ENCODE data around the gene KCNN1. TPM values are rescaled to one million over a fixed set of nuclear protein-coding genes. Genes with fewer than 3 reads are reported as not detected.
"Not testable (repeated sequence)": the region's sequence is repeated elsewhere in the genome, so short reads cannot be mapped to it uniquely, and the experiment has no call there.

Gene KCNN1
- polyA plus RNA-seq, 1 donor: 5.6 TPM

DNA sequence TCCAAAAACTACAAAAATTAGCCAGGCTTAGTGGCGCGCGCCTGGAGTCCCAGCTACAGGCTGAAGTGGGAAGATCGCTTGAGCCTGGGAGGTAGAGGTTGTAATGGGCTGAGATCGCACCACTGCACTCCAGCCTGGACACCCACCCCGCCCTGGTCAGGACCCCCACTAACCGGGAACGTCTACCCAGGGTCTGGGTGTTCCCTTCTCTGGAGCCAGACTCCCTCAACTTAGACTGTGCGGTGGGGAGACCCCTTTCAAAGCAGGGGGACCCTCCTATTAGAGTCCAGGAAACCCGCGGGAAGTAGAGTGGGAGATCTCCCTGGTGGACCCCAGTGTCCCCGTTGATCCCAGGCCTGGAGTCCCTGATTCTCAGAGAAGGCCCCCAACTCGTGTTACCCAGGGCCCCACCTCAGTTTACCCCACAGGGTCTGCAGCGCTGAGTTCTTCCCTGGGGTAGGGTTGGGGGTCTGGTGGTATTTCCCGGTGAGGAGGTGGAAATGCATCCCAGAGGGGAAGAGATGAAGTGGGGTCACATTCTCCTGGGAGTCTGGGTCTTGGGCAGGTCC, 35.0 kb downstream of the KCNN1 start:
- DNase-seq: no peak

GRCh38 chr19:18002347-18002850, 35.5 kb downstream of the KCNN1 start:
- DNase-seq: no peak

DNA sequence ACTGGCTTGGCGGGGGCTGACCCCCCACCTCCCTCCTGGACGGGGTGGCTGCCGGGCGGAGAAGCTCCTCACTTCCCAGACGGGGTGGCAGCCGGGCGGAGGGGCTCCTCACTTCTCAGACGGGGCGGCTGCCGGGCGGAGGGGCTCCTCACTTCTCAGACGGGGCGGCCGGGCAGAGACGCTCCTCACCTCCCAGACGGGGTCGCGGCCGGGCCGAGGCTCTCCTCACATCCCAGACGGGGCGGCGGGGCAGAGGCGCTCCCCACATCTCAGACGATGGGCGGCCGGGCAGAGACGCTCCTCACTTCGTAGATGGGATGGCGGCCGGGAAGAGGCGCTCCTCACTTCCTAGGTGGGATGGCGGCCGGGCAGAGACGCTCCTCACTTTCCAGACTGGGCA, 38.8 kb downstream of the KCNN1 start:
- DNase-seq: not testable (repeated sequence)

DNA sequence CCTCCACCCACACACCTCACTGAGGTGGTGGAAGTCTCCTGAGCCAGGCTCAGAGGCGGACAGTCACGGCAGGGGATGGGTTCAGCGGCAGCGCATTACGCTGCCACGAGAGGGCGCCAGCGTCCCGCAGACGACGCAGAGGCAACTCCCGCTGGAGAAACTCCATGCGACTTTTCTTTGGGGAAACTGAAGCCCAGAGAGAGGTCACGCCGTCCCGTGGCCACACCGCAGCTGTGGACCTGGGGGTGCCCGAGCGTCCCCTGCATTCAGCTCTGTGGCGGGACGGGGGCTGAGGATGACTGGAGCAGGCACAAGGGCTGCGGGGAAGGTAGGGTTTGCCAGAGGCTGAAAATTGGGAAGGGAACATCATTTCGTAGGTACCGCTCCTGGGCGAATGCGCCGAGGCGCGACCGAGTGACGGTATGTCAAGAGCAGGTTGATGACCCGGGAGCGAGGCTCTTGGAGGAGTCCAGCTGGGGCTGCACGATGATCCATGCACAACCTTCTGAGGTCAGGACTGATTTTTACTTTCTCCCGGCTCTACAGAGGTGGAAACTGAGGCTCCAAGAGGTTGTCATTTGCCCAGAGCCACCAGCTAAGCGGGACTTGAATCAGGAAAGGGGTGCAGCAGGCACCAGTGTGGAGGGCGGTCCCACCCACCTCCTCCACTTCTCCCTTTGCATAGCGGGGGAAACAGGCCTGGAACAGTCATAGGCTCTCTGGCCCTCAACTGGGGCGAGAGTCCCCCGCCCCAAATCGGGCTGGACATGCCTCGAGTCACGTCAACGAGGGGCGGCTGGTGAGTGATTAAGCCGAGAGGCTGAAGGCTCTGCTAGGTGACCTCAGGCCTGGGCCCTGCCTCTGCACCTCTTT, 40.4 kb downstream of the KCNN1 start:
- no peak for DNase-seq

DNA sequence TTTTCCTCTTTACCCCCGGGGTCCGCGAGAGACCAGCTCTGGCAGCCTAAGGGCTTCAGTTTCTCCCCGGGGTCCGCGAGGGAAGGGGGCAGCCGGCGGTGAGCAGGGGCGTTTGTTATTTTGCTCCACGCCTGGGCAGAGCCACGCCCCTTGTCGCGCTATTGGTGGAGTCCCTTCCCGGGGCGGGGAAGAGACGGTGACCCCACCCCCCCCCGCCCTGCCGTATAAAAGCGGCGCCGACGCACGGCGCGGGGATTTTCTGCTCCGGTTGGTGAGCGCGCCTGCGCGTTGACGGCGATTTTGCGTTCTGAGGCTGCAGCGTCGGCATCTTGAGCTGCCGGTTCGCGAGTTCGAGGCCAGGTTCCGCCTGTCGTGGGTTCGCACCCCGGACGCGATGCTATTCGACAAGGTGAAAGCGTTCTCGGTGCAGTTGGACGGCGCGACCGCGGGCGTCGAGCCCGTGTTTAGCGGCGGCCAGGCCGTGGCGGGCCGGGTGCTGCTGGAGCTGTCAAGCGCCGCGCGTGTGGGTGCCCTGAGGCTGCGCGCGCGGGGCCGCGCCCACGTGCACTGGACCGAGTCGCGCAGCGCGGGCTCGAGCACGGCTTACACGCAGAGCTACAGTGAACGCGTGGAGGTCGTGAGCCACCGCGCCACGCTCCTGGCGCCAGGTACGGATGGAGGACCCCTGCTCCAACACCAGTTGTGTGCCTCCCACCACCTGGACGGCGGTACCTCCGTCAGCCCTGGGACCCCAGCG, 41.2 kb downstream of the KCNN1 start, which contains the start of gene ARRDC2:
TSS of gene ARRDC2 (plus strand) at position 254 of the 757 bp plus-strand sequence. CDS start at position 395, 141 bp downstream.
- DNase-seq: peak; percentile 92

GRCh38 chr19:18008814-18009213, 41.9 kb downstream of the KCNN1 start:
- no peak for DNase-seq

- DNase-seq: no peak
Observed at GRCh38 chr19:18009412-18010066, 42.6 kb downstream of the KCNN1 start.

GRCh38 chr19:18010149-18010548, 43.2 kb downstream of the KCNN1 start:
- DNase-seq: no peak

GRCh38 chr19:18013210-18014111, 46.6 kb downstream of the KCNN1 start:
- no peak for DNase-seq

- DNase-seq: no peak
Observed at GRCh38 chr19:18014197-18014596, 47.3 kb downstream of the KCNN1 start.

- DNase-seq: no peak
Observed at GRCh38 chr19:18016209-18016910, 49.5 kb downstream of the KCNN1 start.

- DNase-seq: no peak
Observed at GRCh38 chr19:18017275-18018083, 50.6 kb downstream of the KCNN1 start.

DNA sequence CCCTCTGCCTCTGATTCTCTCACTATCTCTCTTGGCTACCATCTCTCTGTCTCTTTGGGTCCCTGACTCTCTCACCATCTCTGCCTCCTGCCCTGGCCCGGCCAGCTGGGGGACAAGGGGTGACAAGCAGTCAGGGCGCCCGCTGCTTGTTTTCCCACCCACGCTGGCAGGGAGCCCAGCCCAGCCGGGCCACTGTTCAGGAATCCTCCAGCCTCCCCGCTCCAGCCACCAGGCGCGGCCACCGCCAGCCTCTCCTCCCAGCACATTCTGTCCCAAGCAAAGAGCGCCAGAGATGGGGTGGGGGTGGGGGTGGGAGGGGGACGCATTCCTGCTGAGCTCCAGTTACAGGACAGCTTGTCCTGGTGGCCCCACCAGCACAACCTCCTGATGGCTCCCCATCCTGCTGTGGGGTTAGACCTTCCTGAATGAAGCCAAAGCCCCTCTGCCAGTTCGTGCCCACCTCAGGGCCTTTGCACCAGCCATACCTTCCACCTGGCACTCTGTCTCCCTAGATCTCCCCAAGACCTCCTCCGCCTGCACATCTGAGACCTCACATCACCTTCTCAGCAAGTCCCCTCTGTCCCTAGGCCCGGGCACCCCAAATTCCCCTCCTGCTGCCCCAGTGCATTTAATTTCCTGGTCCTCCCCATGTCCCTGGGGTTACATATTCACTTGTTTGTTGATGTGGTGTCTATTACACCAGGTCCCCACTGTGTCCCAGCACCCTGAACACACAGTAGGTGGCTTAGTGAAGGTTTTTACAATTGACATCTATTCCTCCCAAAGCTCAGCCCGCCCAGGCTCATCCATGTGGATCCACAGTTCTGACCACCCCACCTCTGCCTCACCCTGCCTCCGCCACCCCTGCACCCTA, 53.5 kb downstream of the KCNN1 start:
- DNase-seq: no peak

- DNase-seq: no peak
Observed at GRCh38 chr19:18021121-18021755, 54.3 kb downstream of the KCNN1 start.

GRCh38 chr19:18023622-18024251, 56.8 kb downstream of the KCNN1 start:
- DNase-seq: no peak

- no peak for DNase-seq
Observed at GRCh38 chr19:18027151-18027550, 60.2 kb downstream of the KCNN1 start.

- no peak for DNase-seq
Observed at GRCh38 chr19:18029617-18030338, 62.9 kb downstream of the KCNN1 start.

Data from left kidney (tissue), 2 donors.